ENCODE measurements around the gene TM9SF3.

DNA sequence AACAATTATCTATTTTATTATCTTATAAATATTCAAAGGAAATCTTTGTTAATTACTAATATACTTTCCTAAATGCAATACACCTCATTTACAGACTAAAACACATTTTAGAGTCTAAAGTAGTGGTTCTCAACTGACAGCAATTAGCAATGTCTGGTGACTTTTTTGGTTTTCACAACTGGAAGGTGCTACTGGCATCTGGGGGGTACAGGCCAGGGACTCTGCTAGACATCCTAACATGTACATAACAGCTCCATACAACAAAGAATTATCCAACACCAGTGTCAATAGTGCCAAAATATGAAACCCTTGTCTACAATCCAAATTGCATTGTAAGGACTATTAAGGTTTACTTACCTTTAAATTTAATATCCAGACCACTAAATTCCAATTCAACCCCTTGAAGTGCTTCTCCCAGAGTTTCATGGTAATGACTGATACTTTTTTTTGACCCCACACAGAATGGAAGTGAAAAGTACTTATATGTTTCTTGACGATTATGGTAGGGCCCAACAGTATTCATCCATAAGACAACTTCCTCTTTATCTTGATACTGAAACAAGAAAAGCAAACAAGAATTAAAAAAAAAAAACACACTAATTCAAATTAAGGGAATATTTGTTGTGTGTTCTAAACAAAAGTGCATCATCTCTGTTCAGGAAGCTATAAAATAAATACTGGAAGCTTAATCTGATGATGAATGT, 10.4 kb downstream of the TM9SF3 start:
- TF ChIP-seq, protein P1, sequence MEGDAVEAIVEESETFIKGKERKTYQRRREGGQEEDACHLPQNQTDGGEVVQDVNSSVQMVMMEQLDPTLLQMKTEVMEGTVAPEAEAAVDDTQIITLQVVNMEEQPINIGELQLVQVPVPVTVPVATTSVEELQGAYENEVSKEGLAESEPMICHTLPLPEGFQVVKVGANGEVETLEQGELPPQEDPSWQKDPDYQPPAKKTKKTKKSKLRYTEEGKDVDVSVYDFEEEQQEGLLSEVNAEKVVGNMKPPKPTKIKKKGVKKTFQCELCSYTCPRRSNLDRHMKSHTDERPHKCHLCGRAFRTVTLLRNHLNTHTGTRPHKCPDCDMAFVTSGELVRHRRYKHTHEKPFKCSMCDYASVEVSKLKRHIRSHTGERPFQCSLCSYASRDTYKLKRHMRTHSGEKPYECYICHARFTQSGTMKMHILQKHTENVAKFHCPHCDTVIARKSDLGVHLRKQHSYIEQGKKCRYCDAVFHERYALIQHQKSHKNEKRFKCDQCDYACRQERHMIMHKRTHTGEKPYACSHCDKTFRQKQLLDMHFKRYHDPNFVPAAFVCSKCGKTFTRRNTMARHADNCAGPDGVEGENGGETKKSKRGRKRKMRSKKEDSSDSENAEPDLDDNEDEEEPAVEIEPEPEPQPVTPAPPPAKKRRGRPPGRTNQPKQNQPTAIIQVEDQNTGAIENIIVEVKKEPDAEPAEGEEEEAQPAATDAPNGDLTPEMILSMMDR (IDR thresholded peaks at IDR 0.05): no peak
- no peak for TF ChIP-seq POLR2A (IDR thresholded peaks at IDR 0.05)
- TF ChIP-seq EP300 (IDR thresholded peaks at IDR 0.05): no peak
- no peak for TF ChIP-seq POLR2AphosphoS5 (IDR thresholded peaks at IDR 0.05)

All from suprapubic skin (tissue), 4 donors.